Stimulated activated CD4-positive, alpha-beta T cell treated with anti-CD3 and anti-CD28 coated beads, Interleukin-2, amount 100 ng/mL, for 4 hours (primary cell): ENCODE measurements around the gene SBF1.

Experiments used
- DNase-seq: peaks from one replicate; pipeline ENCODE4 v3.0.0-alpha.2; 2020; ENCODE audit warnings: low read depth

SBF1 gene

GRCh38 chr22:50467773-50468440 lies 6.9 kb downstream of the SBF1 start:
- DNase-seq: no peak

GRCh38 chr22:50467341-50467740 lies 7.5 kb downstream of the SBF1 start:
- DNase-seq: no peak

GRCh38 chr22:50465066-50465930 lies 9.5 kb downstream of the SBF1 start:
- DNase-seq: no peak

DNA sequence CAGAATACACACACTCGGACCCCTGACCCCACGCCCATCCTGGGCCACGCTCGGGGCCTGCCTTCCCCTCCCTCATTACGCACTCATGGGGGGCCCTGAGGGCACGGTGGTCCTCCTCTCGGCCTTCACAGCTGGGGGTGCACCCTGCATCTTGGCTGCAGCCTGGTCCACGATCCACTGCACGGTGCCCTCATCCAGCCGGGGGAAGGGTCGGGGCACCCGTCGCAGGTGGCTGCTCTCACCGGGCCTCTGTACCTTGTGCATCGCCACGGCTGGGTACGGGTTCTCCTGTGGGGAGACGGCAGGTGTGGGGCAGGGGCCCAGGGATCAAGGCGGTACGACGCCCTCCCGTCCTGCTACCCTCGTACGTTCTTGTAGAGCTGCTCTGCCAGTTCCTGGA lies 10.4 kb downstream of the SBF1 start:
- DNase-seq: no peak

- DNase-seq: no peak
These were observed 11.5 kb downstream of the SBF1 start for GRCh38 chr22:50463188-50463900.

DNA sequence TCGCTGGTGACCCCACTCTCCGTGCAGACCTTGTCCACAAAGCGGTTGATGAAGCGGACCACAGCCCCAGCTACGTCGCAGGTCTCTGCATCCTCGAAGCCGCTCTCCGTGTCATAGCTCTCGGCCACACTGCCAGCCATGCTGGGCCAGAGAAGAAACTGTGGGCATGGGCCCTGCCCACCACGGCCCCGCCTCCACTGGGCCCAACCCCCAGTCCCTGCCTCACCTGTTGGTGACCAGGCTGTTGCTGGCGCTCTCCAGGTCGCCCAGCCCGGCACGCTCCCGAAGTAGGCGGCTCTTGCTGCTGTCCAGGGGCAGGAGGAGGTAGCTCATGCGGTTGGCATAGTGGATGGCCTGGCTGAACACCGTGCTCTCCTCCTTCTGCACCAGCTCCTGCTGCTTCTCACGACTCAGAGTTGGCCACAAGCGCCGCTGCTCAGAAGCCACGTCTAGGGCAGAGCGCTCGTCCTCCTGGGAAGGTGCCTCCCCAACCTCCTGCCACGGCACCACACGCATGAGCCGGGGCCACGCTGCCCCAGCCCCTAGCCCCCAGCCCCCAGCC lies 12.8 kb downstream of the SBF1 start:
- DNase-seq: no peak

DNA sequence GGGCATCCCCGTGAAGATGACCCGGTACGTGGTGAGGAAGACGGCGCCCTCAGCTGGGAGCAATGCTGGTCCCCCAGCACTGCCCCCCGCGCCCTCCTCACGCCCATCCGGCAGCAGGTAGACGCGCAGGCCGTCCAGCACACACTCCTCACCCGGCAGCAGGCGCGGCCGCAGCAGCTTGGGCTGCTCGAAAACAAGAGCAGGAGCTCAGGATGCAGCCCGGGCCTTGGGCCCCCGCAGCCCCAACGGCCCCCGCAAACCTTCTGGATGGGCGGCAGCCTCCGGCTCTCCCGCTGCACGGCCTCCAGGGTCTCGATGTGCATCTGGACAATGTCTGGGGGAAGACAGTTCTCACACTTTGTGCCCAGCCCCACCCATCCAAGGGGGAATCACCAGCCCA lies 13.3 kb downstream of the SBF1 start:
- no peak for DNase-seq

DNA sequence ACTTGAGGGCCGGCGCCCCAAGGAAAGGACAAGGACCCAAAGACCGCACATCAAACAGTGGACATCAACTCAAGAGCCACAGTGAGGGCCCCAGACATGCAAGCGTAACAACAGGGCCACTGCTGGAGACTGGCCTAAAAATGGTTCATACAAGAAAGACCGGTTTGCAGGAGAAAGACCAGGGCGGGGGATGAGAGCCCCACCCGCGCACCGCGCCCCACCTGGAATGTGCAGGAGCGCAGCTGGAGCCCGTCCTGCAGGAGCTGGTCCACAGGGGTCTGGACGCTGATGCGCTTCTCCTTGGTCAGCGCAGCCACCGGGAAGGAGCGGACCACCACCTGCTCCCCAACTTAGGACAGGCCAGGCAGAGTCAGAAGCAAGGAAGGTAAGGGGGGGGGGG lies 13.9 kb downstream of the SBF1 start:
- DNase-seq: no peak

DNA sequence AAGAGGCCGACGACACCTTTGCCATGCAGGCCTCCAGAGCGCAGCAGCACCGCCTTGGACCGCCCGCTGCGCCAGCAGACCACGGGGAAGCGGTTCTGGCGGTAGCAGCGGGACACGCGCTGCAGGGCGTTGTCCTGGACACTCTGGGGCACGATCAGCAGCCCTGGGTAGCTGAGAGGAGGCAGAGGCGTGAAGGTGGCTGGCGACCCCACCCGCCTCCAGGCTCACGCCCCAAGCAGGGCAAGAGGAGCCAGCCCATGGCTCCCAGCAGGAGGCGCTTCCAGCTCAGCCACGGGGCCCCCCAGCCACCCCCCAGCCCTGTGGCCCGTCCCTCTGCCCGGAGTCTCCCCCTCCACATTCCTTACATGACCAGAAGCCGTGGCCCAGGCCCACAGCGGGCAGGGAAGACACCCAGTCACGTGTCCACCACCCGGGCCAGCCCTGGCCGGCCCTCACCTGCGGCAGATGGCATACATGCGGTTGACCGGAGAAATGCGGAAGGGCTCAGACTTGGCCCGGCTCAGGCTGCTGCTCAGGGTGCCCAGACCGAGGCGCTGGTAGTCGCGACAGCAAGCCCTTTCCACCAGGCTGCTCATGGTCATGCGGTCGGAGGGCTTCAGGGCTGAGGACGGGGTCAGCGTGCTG lies 15.2 kb downstream of the SBF1 start:
- DNase-seq: no peak

DNA sequence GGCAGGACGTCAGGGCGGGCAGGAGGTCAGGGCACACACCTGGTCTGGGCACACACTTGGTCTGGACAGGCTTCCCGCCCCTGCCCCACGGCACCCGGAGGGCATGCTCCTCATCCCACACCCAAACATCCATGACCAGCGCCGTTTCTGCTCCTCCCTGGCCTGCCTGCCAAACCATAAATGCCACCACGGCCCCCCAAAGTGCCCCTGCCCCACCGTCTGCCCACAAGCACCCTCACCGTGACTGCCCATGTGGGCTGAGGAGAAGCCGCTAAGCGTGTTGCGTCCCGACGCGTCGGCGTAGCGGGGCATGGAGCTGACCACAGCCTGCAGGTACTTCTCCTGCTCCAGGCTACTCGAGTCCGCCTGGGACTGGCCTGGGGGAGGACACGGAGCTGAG lies 15.8 kb downstream of the SBF1 start:
- DNase-seq: no peak

DNA sequence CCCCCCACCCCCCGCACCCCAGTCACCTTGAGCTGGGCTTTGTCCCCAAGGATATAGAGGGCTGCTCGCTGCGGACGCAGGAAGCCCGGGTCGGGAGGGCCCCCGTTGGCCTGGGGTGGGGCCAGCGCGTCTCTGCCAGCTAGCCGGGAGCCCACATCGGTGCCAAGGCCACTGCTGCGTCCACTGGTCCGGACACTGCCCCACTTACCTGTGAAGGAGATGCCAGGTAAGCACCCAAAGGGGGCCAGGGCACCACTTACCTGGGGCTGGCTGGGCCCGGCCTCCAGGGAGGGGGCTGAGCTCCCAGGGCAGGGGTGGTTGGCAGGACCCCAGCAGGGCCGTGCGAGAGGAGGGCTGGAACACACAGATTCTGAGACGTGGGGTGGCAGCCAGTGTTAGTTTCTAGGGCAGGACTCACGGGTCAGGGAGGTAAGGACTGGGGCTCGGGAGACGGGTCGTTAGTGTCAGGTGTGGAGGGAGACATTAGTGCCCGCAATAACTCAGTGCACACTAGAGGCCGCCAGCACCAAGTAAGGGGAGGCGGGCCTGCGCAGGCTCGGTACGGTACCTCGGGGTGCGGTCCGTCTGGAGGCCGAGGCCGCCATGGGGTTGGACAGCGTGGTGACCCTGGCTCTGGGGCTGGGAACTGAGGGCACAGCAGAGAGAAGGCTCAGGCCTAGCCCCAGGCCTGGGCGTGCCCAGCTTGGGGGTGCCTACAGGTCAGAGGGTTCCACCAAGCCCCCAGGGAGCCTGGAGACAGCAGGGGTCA lies 18.2 kb downstream of the SBF1 start:
- DNase-seq: no peak

DNA sequence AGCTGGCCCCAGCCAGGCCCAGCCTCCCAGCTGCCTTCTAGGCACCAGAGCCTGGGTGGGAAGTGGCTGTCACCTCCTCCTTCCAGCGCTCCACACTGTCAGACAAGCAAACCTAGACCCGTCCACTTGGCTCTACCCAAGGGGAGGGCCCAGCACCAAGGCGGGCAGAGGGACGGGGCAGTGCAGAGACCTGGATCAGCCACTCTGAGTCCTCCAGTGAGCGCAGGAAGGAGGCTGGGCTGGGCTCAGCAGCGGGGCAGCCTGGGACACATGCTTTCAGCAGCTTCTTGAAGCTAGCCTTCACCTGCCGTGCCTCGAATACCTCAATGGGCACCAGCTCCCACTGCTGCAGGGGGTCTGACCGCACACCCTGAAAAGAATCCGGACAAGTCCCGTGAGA lies 18.8 kb downstream of the SBF1 start:
- DNase-seq: no peak

DNA sequence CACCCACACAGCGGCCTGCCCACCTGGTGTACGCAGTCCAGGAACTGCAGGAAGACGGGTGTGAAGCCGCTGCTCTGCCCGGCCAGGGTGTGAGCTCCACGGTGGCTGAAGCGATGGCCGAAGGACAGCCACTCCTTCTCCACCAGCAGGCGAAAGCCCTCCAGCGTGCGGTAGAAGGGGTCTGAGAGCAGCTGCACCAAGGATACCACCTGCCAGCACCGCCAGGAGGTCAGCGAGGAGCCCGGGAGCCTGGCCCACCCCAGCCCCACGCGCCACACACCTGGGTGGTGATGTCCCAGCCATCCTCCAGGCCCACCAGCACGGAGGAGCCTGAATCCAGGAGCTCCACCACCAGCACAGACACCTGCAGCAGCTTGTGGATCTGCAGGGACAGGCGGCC lies 19.6 kb downstream of the SBF1 start:
- no peak for DNase-seq

- DNase-seq: no peak
These were observed 20.2 kb downstream of the SBF1 start for GRCh38 chr22:50454556-50455075.

DNA sequence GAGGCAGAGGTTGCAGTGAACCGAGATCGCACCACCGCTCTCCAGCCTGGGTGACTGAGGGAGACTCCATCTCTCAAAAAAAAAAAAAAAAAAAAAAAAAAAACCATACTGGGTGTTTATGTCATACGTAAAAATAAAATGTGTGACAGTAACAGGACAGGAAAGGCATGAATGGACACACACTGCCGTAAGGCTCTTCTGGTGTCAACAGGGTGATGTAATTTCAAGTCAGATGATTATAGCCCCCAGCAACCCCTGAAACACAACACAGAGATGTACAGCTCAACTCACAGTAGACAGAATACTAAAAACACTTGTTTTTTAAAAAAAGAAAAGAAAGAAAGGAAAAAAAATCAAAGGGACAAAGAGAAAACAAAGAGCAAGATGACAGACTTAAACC lies 22.2 kb downstream of the SBF1 start:
- no peak for DNase-seq

GRCh38 chr22:50447576-50448551 lies 27.0 kb downstream of the SBF1 start:
- no peak for DNase-seq

- DNase-seq: no peak
These were observed 27.9 kb downstream of the SBF1 start for GRCh38 chr22:50446708-50447575.

- no peak for DNase-seq
These were observed 28.7 kb downstream of the SBF1 start for GRCh38 chr22:50445880-50446707.
